Cerebellar cortex (tissue), 1 donor: ENCODE data around the gene NFIC.
"Not testable (repeated sequence)": the region's sequence is repeated elsewhere in the genome, so short reads cannot be mapped to it uniquely, and the experiment has no call there.

Source experiments
- DNase-seq: peaks from one replicate; pipeline ENCODE4 v3.0.0-alpha.2; 2015; ENCODE audit warnings: low spot score

NFIC gene

GRCh38 chr19:3494051-3494450 lies 127.7 kb downstream of the NFIC start:
- no peak for DNase-seq

- no peak for DNase-seq
Measured at GRCh38 chr19:3494559-3494958, 128.2 kb downstream of the NFIC start.

- DNase-seq, result no peak
Measured at GRCh38 chr19:3496392-3497273, 130.2 kb downstream of the NFIC start.

GRCh38 chr19:3497757-3498520 lies 131.6 kb downstream of the NFIC start:
- DNase-seq, result no peak

- DNase-seq, result no peak
Measured at GRCh38 chr19:3499738-3500428, 133.5 kb downstream of the NFIC start.

- DNase-seq, result peak; percentile 98
Measured at GRCh38 chr19:3500429-3501101, 134.2 kb downstream of the NFIC start, which contains the start of gene DOHH. Gene DOHH, minus strand, starts transcription at chr19:3500674. Its CDS starts 3,860 bp downstream, at chr19:3496814.

GRCh38 chr19:3501780-3502179 lies 135.4 kb downstream of the NFIC start:
- DNase-seq, result no peak

- DNase-seq, result no peak
Measured at GRCh38 chr19:3503036-3503572, 136.7 kb downstream of the NFIC start.

- no peak for DNase-seq
Measured at GRCh38 chr19:3504735-3505134, 138.4 kb downstream of the NFIC start.

- DNase-seq, result peak; percentile 98
Measured at GRCh38 chr19:3505598-3506383, 139.4 kb downstream of the NFIC start, which contains the start of gene FZR1. Gene FZR1, plus strand, starts transcription at chr19:3506311. Its CDS starts 16,679 bp downstream, at chr19:3522990.

- DNase-seq, result no peak
Measured at GRCh38 chr19:3506384-3507340, 140.3 kb downstream of the NFIC start.

- peak; percentile 22 for DNase-seq
Measured at GRCh38 chr19:3507371-3508120, 141.2 kb downstream of the NFIC start.

GRCh38 chr19:3508121-3508661 lies 141.8 kb downstream of the NFIC start:
- DNase-seq, result not testable (repeated sequence)

- DNase-seq, result no peak
Measured at GRCh38 chr19:3508771-3509535, 142.6 kb downstream of the NFIC start.

- DNase-seq, result no peak
Measured at GRCh38 chr19:3509566-3509989, 143.2 kb downstream of the NFIC start.

GRCh38 chr19:3510727-3511126 lies 144.3 kb downstream of the NFIC start:
- peak; percentile 22 for DNase-seq

- DNase-seq, result no peak
Measured at GRCh38 chr19:3511506-3512251, 145.3 kb downstream of the NFIC start.
